ENCODE measurements around the gene FOXP2.
"Not testable (repeated sequence)": the region's sequence is repeated elsewhere in the genome, so short reads cannot be mapped to it uniquely, and the experiment has no call there.

The FOXP2 gene

DNA sequence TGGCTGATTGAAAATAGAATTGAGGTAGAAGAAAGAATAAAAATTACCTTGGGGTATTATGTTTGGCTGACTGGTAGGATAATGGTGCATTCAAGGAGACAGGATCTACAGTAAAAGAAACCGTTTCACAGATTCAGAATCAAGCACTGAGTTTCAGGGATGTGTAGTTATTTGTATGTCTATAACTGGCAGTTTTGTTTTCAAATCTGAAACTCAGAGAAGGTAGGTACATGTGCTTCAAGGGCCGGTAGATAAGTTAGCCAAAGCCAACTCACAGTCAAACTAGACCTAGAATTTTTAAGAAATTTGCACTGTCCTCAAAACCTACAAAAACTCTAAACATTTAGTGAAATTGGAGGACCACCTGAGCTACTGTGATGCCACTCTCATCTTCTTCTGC lies 191.5 kb downstream of the FOXP2 start:
- no peak for DNase-seq

DNA sequence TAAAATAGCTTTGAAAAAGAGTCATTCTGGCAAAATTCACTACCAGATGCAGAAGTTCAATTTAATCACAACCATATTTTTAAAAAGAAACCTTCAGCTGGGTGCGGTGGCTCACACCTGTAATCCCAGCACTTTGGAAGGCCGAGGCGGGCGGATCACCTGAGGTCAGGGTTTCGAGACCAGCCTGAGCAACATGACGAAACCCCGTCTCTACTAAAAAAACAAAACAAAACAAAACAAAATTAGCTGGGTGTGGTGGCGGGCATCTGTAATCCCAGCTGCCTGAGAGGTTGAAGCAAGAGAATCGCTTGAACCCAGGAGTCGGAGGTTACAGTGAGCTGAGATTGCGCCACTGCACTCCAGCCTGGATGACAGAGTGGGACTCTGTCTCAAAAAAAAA lies 194.2 kb downstream of the FOXP2 start:
- DNase-seq: not testable (repeated sequence)

DNA sequence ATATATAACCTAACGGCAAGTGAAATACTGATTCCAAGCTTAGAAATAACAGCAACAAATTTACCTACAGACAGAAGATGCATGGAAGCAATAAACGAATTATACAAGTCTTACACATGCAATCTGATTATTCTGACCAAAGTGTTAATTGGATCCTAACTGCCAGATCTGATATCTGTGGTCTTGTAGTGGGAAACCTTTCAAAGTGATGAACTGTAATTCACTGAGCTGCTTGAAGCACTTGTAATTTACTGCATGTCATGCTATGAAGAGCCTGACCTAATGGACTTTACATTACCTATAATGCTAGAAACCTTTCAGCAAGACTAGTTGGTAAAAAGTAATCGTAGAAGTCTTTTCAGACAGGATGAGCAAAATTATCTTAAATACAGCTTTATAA lies 205.6 kb downstream of the FOXP2 start:
- DNase-seq: no peak

- no peak for DNase-seq
Measured at GRCh38 chr7:114622221-114622620, 207.6 kb downstream of the FOXP2 start.

GRCh38 chr7:114623146-114623545 lies 208.5 kb downstream of the FOXP2 start:
- DNase-seq: no peak

DNA sequence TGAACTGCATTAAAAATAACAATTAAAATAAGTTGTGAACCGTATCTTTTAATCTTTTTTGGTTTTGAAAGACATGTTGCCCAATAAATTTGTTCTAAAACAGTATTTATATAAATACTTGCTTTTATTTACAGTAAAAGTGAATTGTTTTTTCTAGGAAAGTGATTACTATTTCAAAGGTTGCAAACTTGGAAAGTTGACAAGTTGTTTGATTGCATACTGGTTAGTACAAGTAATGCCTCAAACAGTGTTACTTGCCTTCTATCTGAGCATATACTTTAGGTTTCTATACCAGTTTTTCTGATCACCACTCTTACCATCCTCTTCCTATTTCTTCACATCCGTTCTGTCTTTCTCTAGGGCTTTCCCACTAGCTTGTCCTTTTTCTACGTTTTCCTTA lies 212.6 kb downstream of the FOXP2 start:
- DNase-seq: no peak

DNA sequence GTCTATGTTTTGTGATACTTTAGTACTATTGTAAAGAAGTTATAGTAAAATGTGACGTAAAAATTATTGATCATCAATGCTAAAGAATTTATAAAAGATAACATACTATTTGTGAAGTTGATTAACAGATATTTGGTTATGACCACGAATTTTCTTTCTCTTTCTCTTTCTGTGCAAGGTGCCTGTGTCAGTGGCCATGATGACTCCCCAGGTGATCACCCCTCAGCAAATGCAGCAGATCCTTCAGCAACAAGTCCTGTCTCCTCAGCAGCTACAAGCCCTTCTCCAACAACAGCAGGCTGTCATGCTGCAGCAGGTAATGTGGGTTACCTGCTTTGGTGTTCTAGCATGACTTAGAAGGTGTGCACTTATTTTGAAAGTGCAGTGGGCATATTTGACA lies 213.7 kb downstream of the FOXP2 start:
- DNase-seq: no peak

DNA sequence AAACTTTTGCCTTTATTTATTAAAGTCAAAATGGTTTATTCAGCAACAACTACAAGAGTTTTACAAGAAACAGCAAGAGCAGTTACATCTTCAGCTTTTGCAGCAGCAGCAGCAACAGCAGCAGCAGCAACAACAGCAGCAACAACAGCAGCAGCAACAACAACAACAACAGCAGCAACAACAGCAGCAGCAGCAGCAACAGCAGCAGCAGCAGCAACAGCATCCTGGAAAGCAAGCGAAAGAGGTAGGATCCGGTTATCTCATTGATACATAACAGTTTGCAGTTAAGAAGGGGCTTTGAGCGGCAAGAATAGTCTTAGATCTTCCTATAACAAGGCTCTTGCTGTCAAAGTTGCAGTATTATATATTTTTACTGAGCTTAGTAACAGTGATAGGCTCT lies 215.1 kb downstream of the FOXP2 start:
- DNase-seq: no peak

DNA sequence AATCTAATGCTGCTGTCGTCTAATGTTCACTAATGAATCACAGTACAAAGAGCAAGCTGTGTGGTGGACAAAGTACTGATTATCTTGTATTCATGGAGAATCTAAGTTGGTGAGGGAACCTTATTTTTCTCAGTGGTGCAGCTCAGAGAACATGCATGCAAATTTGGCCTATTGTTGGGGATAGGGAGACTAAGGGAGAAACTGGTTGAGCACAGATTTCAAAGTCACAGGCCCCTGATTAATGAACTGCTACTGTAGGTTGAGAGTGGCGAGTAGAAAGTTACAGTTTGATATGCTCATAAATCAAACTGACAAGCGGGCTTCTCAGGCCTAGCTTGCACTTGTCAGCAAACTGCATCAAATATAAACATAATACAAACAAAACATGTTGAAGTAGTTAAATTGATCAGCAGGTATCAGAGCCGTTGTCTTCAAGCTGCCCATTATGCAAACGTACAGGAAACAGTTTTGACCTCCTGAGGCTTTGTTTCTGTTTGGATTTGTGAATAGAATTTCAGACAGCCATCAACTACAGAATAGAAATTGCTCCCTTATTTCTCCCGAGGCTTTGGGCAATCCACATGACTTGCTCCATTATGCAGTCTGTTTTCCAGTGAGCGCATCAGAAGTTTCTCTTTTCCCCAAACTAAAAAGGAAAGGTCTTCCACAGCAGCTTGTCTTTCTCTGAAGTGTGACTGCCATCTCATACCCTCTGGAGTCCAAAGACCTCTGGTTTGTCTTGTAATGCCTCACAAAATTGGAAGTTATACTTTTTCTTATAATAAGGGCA lies 215.8 kb downstream of the FOXP2 start:
- no peak for DNase-seq

GRCh38 chr7:114631249-114631822 lies 216.7 kb downstream of the FOXP2 start:
- DNase-seq: no peak

GRCh38 chr7:114639451-114639850 lies 224.8 kb downstream of the FOXP2 start:
- DNase-seq: no peak

- no peak for DNase-seq
Measured at GRCh38 chr7:114644455-114644854, 229.8 kb downstream of the FOXP2 start.

GRCh38 chr7:114645451-114645850 lies 230.8 kb downstream of the FOXP2 start:
- no peak for DNase-seq

- no peak for DNase-seq
Measured at GRCh38 chr7:114647518-114647917, 232.9 kb downstream of the FOXP2 start.

GRCh38 chr7:114648117-114648516 lies 233.5 kb downstream of the FOXP2 start:
- DNase-seq: no peak

GRCh38 chr7:114648680-114649079 lies 234.1 kb downstream of the FOXP2 start:
- no peak for DNase-seq

GRCh38 chr7:114649689-114650088 lies 235.1 kb downstream of the FOXP2 start:
- DNase-seq: no peak

GRCh38 chr7:114650491-114650890 lies 235.9 kb downstream of the FOXP2 start:
- no peak for DNase-seq

GRCh38 chr7:114652041-114652440 lies 237.4 kb downstream of the FOXP2 start:
- no peak for DNase-seq

DNA sequence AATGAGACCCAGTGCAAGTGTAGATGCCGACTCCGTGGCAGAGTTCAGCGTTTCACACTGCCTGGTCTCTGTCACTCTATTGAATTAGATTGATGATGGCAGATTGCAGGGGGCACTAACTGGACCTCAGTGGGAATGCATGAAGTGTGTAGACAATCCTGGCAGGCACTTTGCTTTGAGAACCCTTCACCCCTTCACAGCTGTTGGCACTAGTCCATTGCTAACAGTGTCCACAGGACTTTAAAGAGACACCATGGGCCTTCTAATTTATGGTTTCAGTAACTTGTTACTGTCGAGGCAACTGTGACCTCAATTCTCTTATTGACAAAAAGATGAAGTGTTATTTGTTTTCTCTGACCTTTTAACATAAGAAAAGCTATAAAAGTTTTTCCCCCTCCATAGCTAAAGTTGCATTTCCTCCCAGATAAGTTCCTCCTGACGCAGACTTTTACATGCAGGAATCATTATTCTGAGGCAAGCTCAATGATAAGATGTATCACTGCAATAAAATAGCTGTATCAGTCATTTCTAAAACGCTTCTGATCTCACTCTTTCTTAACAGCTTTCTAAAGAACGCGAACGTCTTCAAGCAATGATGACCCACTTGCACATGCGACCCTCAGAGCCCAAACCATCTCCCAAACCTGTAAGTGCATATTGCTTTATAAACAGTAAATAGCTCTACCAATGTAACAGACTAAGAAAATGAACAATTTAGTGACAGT lies 238.9 kb downstream of the FOXP2 start:
- DNase-seq: no peak

DNA sequence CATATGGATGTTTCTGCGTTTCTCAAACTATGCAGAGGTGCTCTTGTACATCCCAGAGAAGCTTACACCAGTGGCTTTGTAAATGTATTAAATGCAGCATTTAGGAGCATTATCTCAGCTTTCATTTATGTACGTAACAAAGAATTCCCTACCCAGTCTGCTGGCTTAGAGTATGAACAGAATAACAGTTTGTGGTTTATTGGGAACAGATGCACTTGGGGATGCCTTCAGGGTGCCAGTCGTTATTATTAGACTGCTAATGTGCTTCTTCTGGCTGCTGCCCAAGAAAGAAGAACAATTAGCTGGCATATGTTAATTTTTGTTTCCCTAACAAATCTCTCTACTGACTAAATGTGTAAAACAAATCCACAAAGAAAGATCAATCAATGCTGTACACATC lies 241.9 kb downstream of the FOXP2 start:
- DNase-seq: no peak

- DNase-seq: no peak
Measured at GRCh38 chr7:114657279-114657678, 242.7 kb downstream of the FOXP2 start.

- no peak for DNase-seq
Measured at GRCh38 chr7:114658216-114658615, 243.6 kb downstream of the FOXP2 start.

All from stimulated activated CD4-positive, alpha-beta T cell treated with anti-CD3 and anti-CD28 coated beads, Interleukin-4, amount 100 ng/mL, for 24 hours (primary cell).